Measurements from ENCODE around the gene ZNF436.

The ZNF436 gene

GRCh38 chr1:23366146-23366545 lies 3.5 kb downstream of the ZNF436 start:
- TF ChIP-seq, protein P1, sequence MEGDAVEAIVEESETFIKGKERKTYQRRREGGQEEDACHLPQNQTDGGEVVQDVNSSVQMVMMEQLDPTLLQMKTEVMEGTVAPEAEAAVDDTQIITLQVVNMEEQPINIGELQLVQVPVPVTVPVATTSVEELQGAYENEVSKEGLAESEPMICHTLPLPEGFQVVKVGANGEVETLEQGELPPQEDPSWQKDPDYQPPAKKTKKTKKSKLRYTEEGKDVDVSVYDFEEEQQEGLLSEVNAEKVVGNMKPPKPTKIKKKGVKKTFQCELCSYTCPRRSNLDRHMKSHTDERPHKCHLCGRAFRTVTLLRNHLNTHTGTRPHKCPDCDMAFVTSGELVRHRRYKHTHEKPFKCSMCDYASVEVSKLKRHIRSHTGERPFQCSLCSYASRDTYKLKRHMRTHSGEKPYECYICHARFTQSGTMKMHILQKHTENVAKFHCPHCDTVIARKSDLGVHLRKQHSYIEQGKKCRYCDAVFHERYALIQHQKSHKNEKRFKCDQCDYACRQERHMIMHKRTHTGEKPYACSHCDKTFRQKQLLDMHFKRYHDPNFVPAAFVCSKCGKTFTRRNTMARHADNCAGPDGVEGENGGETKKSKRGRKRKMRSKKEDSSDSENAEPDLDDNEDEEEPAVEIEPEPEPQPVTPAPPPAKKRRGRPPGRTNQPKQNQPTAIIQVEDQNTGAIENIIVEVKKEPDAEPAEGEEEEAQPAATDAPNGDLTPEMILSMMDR (IDR thresholded peaks at IDR 0.05; ENCODE audit: low read depth, low read length): no peak
- no peak overlapping the region for H3K4me3 ChIP-seq (ENCODE audit: low read depth, low read length)

- TF ChIP-seq, protein P1 (IDR thresholded peaks at IDR 0.05; ENCODE audit: low read depth, low read length): no peak
- no peak overlapping the region for H3K4me3 ChIP-seq (ENCODE audit: low read depth, low read length)
Observed at GRCh38 chr1:23362218-23362713, 7.4 kb downstream of the ZNF436 start.

DNA sequence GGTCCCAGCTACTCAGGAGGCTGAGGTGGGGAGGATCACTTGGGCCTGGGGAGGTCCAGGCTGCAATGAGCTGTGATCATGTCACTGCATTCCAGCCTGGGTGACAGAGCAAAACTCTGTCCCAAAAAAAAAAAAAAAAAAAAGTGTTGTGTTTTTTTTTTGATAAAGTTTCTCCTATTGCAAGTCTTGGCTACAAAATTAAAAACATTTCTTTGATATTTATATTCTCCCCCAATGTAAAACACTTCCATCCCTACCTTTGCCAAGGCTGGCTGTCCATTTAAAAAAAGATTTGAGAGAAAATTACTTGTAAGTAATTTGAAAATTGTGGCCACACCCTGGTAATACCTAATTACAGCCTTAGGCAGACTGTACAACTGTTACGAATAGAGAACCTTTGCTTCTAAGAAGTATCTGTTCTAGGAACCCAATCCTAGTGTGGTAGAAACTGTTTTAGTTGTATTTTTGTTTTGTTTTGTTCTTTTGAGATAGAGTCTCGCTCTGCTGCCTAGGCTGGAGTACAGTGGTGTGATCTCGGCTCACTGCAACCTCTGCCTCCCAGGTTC lies 11.2 kb downstream of the ZNF436 start:
- no peak overlapping the region for H3K4me3 ChIP-seq (ENCODE audit: low read depth, low read length)
- TF ChIP-seq, protein P1 (IDR thresholded peaks at IDR 0.05; ENCODE audit: low read depth, low read length): no peak

DNA sequence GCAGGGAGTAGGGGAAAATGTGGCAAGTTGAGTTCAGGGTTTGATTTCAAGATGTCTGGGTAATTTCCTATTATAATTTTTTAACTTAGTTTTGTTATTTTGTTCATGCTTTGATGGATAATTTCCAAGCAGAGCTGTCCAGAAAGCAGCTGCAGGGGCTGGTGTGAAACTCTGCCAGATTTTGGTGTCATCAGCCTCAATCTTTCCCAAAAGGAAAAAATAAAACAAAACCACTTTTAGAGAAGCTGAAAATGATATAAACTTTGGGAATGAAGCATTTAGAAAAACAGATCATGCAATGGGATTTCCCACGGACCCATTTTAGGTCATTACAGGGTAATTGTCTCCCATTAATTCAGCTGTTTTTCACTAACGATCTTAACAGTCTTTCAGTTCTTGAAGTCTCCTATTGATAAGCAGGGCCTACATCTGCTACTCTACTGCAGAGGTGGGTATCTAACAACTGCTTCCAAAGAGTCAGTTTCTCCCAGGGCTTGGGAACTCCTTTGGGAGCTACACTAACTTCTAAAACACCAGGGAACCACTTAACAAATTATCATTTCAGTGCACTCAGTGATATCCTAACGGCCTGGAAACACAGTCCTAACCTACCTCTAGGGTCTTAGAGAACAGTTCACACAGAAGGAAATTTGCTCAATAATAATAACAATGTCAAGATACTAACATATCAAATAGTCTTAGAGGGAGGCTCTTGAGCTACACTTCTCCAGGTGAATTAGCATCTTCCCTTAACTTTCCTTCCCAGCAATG lies 12.3 kb downstream of the ZNF436 start:
- no peak overlapping the region for H3K4me3 ChIP-seq (ENCODE audit: low read depth, low read length)
- TF ChIP-seq, protein P1 (IDR thresholded peaks at IDR 0.05; ENCODE audit: low read depth, low read length): no peak

- TF ChIP-seq, protein P1 (IDR thresholded peaks at IDR 0.05; ENCODE audit: low read depth, low read length): no peak
- H3K4me3 ChIP-seq (ENCODE audit: low read depth, low read length): no peak overlapping the region
Observed at GRCh38 chr1:23356471-23357137, 13.0 kb downstream of the ZNF436 start.

DNA sequence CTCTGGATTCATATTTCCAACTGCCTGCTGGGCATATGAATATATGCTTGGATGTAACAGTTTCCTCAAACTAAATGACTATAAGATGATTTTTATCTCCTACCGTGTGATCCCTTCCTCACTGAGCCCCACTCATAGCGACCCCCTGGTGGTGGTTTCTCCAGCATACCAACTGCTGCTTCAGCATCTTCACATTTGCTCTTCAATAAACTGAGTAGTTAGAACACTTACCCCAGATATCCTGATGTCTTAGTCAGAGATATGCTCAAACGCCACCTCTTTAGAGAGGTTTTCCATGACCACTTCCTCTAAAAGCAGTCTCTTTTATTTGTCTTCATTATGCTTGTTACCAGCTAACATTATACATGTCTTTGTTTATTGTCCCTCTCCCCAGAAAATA lies 15.4 kb downstream of the ZNF436 start:
- TF ChIP-seq, protein P1 (IDR thresholded peaks at IDR 0.05; ENCODE audit: low read depth, low read length): no peak
- H3K4me3 ChIP-seq (ENCODE audit: low read depth, low read length): no peak overlapping the region

Measured in WI38 (cell line).